B cell (primary cell): ENCODE data around the gene OR7D2. TPM values are rescaled to one million over a fixed set of nuclear protein-coding genes. Genes with fewer than 3 reads are reported as not detected.

Experiments used
- ATAC-seq: fragments of 200-7000 bp; cut with Tn5 transposase; one replicate; pipeline ENCODE4 v1.10.0; 2021; ENCODE audit warnings: low read depth, mild to moderate bottlenecking, moderate number of reproducible peaks, moderate library complexity
- CTCF ChIA-PET: fragments of 350-600 bp; sonication (Branson Sonifier 250); formaldehyde crosslinking; loops from one replicate; lab custom pipeline; 2021; ENCODE audit warnings: antibody characterized with exemption, inconsistent platforms; lab: Charles Lee
- POLR2A ChIA-PET: fragments of 350-600 bp; sonication (Branson Sonifier 250); formaldehyde crosslinking; loops from one replicate; lab custom pipeline; 2021; ENCODE audit warnings: antibody characterized with exemption; lab: Charles Lee
- DNase-seq: peaks from one replicate; pipeline ENCODE4 v3.0.0; 2013
- H2AFZ ChIP-seq: 2 replicates; pipeline ENCODE4 v1.6.1; 2012; ENCODE audit warnings: mild to moderate bottlenecking, low read depth, low read length; ENCODE audit not compliant: insufficient read depth, poor library complexity, severe bottlenecking
- H3K27ac ChIP-seq, 2 donors: 1 replicate in 1 of 2; 2 replicates in 1 of 2; pipeline ENCODE4 v1.5.1; 2012 to 2013; ENCODE audit warnings: low read length in 2 of 2, mild to moderate bottlenecking in 2 of 2, moderate library complexity in 1 of 2
- H3K27me3 ChIP-seq, 4 experiments: fragments of 200-600 bp in 1 of 4; sonication (generic) in 1 of 4; replicated peaks in 1 of 4; 1 replicate in 2 of 4; 2 replicates in 2 of 4; pipeline versions ENCODE4 v1.6.1 to v1.7.0; 2013 to 2016; ENCODE audit warnings: low read length in 3 of 4, mild to moderate bottlenecking in 2 of 4, mixed read lengths in 1 of 4, moderate library complexity in 1 of 4; ENCODE audit not compliant: insufficient read depth in 4 of 4, control insufficient read depth in 3 of 4; ENCODE audit errors: control extremely low read depth in 1 of 4
- H3K36me3 ChIP-seq, 2 experiments: replicated peaks in 1 of 2; 1 replicate in 1 of 2; 2 replicates in 1 of 2; pipeline versions ENCODE4 v1.6.1 to v1.7.1; 2013; ENCODE audit warnings: low read length in 1 of 2; ENCODE audit not compliant: insufficient read depth in 2 of 2, control insufficient read depth in 1 of 2; ENCODE audit errors: control extremely low read depth in 1 of 2, extremely low read depth in 1 of 2
- H3K4me1 ChIP-seq, 2 donors: fragments of 200-600 bp in 1 of 2; sonication (generic) in 1 of 2; 1 replicate in 1 of 2; 2 replicates in 1 of 2; pipeline versions ENCODE4 v1.5.1 to v1.6.1; 2013 to 2017; ENCODE audit warnings: low read length in 2 of 2; ENCODE audit not compliant: control insufficient read depth in 2 of 2, insufficient read depth in 2 of 2
- H3K4me2 ChIP-seq: replicated peaks from 2 replicates; pipeline ENCODE3; 2012; ENCODE audit warnings: mild to moderate bottlenecking, low read depth, low read length; ENCODE audit not compliant: poor library complexity, severe bottlenecking
- H3K4me3 ChIP-seq, 5 experiments: fragments of 200-600 bp in 1 of 5; sonication (generic) in 1 of 5; 1 replicate in 3 of 5; 2 replicates in 2 of 5; pipeline versions ENCODE4 v1.5.1 to v1.7.0; 2011 to 2016; ENCODE audit warnings: low read length in 4 of 5, mild to moderate bottlenecking in 4 of 5, low read depth in 2 of 5, control low read depth in 1 of 5, moderate library complexity in 1 of 5; ENCODE audit not compliant: insufficient read depth in 1 of 5; ENCODE audit errors: control extremely low read depth in 1 of 5, extremely low read depth in 1 of 5
- H3K79me2 ChIP-seq: fragments of 200-600 bp; sonication (generic); one replicate; pipeline ENCODE4 v1.6.0; 2016; ENCODE audit warnings: low read length; ENCODE audit not compliant: control insufficient read depth, insufficient read depth
- H3K9ac ChIP-seq: fragments of 200-600 bp; sonication (generic); 2 replicates; pipeline ENCODE4 v1.6.1; 2017; ENCODE audit warnings: mild to moderate bottlenecking, low read length, moderate library complexity
- H3K9me3 ChIP-seq, 3 donors: one replicate each; pipeline versions ENCODE4 v1.6.1 to v1.7.1; 2013; ENCODE audit warnings: low read length in 2 of 3; ENCODE audit not compliant: control insufficient read depth in 2 of 3, insufficient read depth in 1 of 3; ENCODE audit errors: control extremely low read depth in 1 of 3
- H4K20me1 ChIP-seq: 2 replicates; pipeline ENCODE4 v1.6.0; 2012; ENCODE audit warnings: mild to moderate bottlenecking, low read length; ENCODE audit not compliant: insufficient read depth, control insufficient read depth, poor library complexity, severe bottlenecking
- H3K27ac Mint-ChIP-seq: one replicate; pipeline ENCODE4 v1.8.0; 2021; ENCODE audit warnings: mixed read lengths
- H3K27me3 Mint-ChIP-seq: one replicate; pipeline ENCODE4 v1.8.0; 2021; ENCODE audit warnings: mixed read lengths
- H3K4me1 Mint-ChIP-seq: one replicate; pipeline ENCODE4 v1.8.0; 2021; ENCODE audit warnings: mixed read lengths
- H3K4me3 Mint-ChIP-seq: one replicate; pipeline ENCODE4 v1.8.0; 2021; ENCODE audit warnings: mixed read lengths
- H3K9me3 Mint-ChIP-seq: one replicate; pipeline ENCODE4 v1.8.0; 2022; ENCODE audit warnings: mixed read lengths; ENCODE audit not compliant: insufficient read depth
- EZH2 ChIP-seq: IDR thresholded peaks from 2 replicates; pipeline ENCODE4 v1.6.1; 2012; ENCODE audit warnings: borderline replicate concordance, low read depth, mild to moderate bottlenecking, moderate library complexity, low read length; ENCODE audit not compliant: insufficient read depth, poor library complexity, severe bottlenecking
- WGBS: methylation state at CpG from one replicate; pipeline ENCODE4 v1.1.5; 2013; ENCODE audit warnings: missing lambda C conversion rate; ENCODE audit not compliant: insufficient coverage; 5-methylcytosine and 5-hydroxymethylcytosine counted together
- intact Hi-C: fragments of 100-400 bp; cut with micrococcal nuclease; formaldehyde crosslinking; loops from one replicate; pipeline ENCODE4 v1.10.0; 2022
- polyA plus RNA-seq: library from polyadenylated mRNA; depleted of rRNA; stranded (reverse); fragments of >200 nt; gene quantifications from 2 replicates; pipeline ENCODE4 v1.2.3, GENCODE V29; 2012
- total RNA-seq, 2 donors: library from RNA; stranded (reverse); fragments of 120-200 nt in 1 of 2; gene quantifications; 1 replicate in 1 of 2; 2 replicates in 1 of 2; pipeline versions ENCODE4 v1.2.3 to v1.2.4, GENCODE V29; 2013 to 2022
- TF ChIP-seq, protein P1 (sequence below): fragments of 200-600 bp; IDR thresholded peaks from one replicate; pipeline ENCODE4 v1.8.0; 2022; ENCODE audit warnings: antibody characterized with exemption, mild to moderate bottlenecking

OR7D2 gene
- total and polyA plus RNA-seq, 2 donors (not counting 1 experiment from before 2014, with no cell fraction given), result 0.07 TPM; not detected in 1

DNA sequence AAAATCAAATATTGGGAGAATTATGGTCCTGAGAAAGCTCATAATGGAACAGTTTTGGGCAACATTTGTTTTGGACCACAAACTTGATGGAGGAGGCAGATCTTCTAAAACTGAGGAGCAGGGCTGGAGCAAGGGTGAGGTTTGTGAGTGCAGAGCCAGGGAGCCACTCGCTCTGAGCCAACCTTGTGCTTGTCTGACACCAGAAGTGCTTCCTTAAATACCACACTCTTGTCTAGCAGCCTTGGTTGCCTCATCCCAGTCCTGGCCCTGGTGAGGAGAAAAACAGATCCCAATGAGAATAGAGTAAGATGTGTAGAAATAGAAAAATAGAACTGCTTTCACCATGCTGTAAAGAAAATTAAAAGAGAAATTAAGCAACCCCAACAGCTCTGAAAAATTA, 31.9 kb upstream of the OR7D2 start:
- H3K27ac Mint-ChIP-seq, result no peak overlapping the region
- H3K4me2 ChIP-seq, result no peak overlapping the region
- peaks cover 48% of the 10 kb centered on the region for H3K4me1 Mint-ChIP-seq
- TF ChIP-seq, protein P1, sequence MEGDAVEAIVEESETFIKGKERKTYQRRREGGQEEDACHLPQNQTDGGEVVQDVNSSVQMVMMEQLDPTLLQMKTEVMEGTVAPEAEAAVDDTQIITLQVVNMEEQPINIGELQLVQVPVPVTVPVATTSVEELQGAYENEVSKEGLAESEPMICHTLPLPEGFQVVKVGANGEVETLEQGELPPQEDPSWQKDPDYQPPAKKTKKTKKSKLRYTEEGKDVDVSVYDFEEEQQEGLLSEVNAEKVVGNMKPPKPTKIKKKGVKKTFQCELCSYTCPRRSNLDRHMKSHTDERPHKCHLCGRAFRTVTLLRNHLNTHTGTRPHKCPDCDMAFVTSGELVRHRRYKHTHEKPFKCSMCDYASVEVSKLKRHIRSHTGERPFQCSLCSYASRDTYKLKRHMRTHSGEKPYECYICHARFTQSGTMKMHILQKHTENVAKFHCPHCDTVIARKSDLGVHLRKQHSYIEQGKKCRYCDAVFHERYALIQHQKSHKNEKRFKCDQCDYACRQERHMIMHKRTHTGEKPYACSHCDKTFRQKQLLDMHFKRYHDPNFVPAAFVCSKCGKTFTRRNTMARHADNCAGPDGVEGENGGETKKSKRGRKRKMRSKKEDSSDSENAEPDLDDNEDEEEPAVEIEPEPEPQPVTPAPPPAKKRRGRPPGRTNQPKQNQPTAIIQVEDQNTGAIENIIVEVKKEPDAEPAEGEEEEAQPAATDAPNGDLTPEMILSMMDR, result no peak
- TF ChIP-seq EZH2, result no peak
- H3K4me3 ChIP-seq, result no peak overlapping the region
- no CpG with 5 or more reads among the region's 1 CpG for WGBS
- DNase-seq (no peak), ATAC-seq (no peak)
- peaks cover under 1 to 7% of the 10 kb centered on the region in 2 donors for H3K4me1 ChIP-seq
- POLR2A ChIA-PET, result no interaction called here
- peaks cover 0 to 37% of the 10 kb centered on the region in 2 experiments for H3K36me3 ChIP-seq
- no peak overlapping the region for H3K9ac ChIP-seq
- no peak overlapping the region for H2AFZ ChIP-seq
- H3K4me3 Mint-ChIP-seq, result no peak overlapping the region
- CTCF ChIA-PET, result no interaction called here
- peaks cover 3 to 27% (median 18%) of the 10 kb centered on the region in 3 donors for H3K9me3 ChIP-seq
- H3K27me3 Mint-ChIP-seq, result no peaks in the 10 kb centered on the region
- H4K20me1 ChIP-seq, result peaks cover 58% of the 10 kb centered on the region
- no peaks in the 10 kb centered on the region for H3K27me3 ChIP-seq
- H3K79me2 ChIP-seq, result peaks cover 100% of the 10 kb centered on the region
- intact Hi-C loops, result no loop called here
- no peak overlapping the region for H3K27ac ChIP-seq
- peaks cover 9% of the 10 kb centered on the region for H3K9me3 Mint-ChIP-seq

DNA sequence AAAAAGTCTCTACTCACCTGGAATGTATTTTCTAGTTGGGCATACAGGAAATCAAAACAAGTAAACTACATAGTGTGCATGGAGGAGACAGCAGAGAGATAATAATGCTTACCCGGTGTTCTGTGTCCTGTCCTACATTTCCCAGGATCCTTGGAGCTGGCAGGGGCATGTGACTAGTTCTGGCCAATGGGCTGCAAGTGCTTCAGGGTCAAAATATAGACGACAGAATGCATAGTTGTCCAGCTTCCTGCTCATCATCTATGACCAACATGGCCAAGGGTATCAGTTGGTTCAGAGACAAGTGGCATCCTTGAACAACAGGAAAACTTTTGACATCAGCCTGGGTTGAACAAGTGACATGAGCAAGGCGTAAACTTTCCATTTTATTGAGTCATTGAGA, 30.1 kb upstream of the OR7D2 start:
- ChIA-PET POLR2A (no interaction called here), CTCF (no interaction called here)
- Histone ChIP-seq H3K79me2 (peaks cover 100% of the 10 kb centered on the region), H3K4me1 (peaks cover 0 to 6% of the 10 kb centered on the region in 2 donors), H3K36me3 (peaks cover 0 to 46% of the 10 kb centered on the region in 2 experiments), H2AFZ (no peak overlapping the region), H3K4me2 (no peak overlapping the region), H3K4me3 (no peak overlapping the region), H3K9ac (no peak overlapping the region), H3K9me3 (peaks cover 6 to 39% (median 26%) of the 10 kb centered on the region in 3 donors), H3K27me3 (no peaks in the 10 kb centered on the region), H4K20me1 (peaks cover 73% of the 10 kb centered on the region), H3K27ac (no peak overlapping the region)
- intact Hi-C loops, result no loop called here
- no peak for DNase-seq
- no peaks in the 10 kb centered on the region for H3K27me3 Mint-ChIP-seq
- H3K9me3 Mint-ChIP-seq, result peaks cover 9% of the 10 kb centered on the region
- H3K4me3 Mint-ChIP-seq, result no peak overlapping the region
- ATAC-seq, result no peak
- peaks cover 44% of the 10 kb centered on the region for H3K4me1 Mint-ChIP-seq
- TF ChIP-seq, protein P1, result no peak
- no peak for TF ChIP-seq EZH2
- WGBS, result 90% methylated on average over 2 of the region's 3 CpGs
- H3K27ac Mint-ChIP-seq, result no peak overlapping the region
